Vagina (tissue), 2 donors: ENCODE results near the gene INPP5A.

Source experiments
- CTCF ChIP-seq, 3 experiments: fragments of 450-650 bp in 2 of 3; fragments of 200-600 bp in 1 of 3; sonication (generic) in 1 of 3; IDR thresholded peaks; one replicate each; pipeline ENCODE4 v1.5.1; 2017 to 2019; ENCODE audit warnings: antibody characterized with exemption in 3 of 3, mild to moderate bottlenecking in 2 of 3, moderate library complexity in 2 of 3
- POLR2A ChIP-seq, 2 donors: fragments of 450-650 bp; IDR thresholded peaks; one replicate each; pipeline ENCODE4 v1.6.1; 2017; ENCODE audit warnings: antibody characterized with exemption in 2 of 2, mild to moderate bottlenecking in 2 of 2, moderate library complexity in 2 of 2
- POLR2AphosphoS5 ChIP-seq, 2 donors: sonication (generic); formaldehyde crosslinking; IDR thresholded peaks; one replicate each; pipeline ENCODE4 v1.9.0; 2017; ENCODE audit warnings: antibody characterized with exemption in 2 of 2, mild to moderate bottlenecking in 2 of 2, low read depth in 1 of 2; ENCODE audit not compliant: insufficient read depth in 1 of 2

- TF ChIP-seq POLR2AphosphoS5 (IDR thresholded peaks at IDR 0.05; ENCODE audit: insufficient read depth in 1 of 2, low read depth in 1 of 2) (no peak), POLR2A (IDR thresholded peaks at IDR 0.05) (no peak), CTCF (IDR thresholded peaks at IDR 0.05) (no peak)
Observed at GRCh38 chr10:132616170-132616995, 78.8 kb downstream of the INPP5A start.
